Measurements from ENCODE around the gene GSTM5. TPM values are rescaled to one million over a fixed set of nuclear protein-coding genes. Genes with fewer than 3 reads are reported as not detected.
A peak's percentile ranks its signal among the peaks of the same experiment; 100 is the strongest.
"Not testable (repeated sequence)": the region's sequence is repeated elsewhere in the genome, so short reads cannot be mapped to it uniquely, and the experiment has no call there.

Gene GSTM5
- total and polyA plus RNA-seq, 12 donors, result 0.48 to 10.5 (median 3.3) TPM

GRCh38 chr1:109677459-109677858, 34.6 kb upstream of the GSTM5 start:
- Histone ChIP-seq H3K9me3 (replicated peaks in 1 of 3) (no peaks in the 10 kb centered on the region), H3K4me3 (no peak overlapping the region), H3K27ac (no peak overlapping the region), H3K36me3 (replicated peaks in 1 of 2) (peaks cover 0 to 7% of the 10 kb centered on the region in 2 donors), H3K4me1 (replicated peaks in 1 of 2) (no peaks in the 10 kb centered on the region), H3K27me3 (no peaks in the 10 kb centered on the region)
- TF ChIP-seq, protein P1, sequence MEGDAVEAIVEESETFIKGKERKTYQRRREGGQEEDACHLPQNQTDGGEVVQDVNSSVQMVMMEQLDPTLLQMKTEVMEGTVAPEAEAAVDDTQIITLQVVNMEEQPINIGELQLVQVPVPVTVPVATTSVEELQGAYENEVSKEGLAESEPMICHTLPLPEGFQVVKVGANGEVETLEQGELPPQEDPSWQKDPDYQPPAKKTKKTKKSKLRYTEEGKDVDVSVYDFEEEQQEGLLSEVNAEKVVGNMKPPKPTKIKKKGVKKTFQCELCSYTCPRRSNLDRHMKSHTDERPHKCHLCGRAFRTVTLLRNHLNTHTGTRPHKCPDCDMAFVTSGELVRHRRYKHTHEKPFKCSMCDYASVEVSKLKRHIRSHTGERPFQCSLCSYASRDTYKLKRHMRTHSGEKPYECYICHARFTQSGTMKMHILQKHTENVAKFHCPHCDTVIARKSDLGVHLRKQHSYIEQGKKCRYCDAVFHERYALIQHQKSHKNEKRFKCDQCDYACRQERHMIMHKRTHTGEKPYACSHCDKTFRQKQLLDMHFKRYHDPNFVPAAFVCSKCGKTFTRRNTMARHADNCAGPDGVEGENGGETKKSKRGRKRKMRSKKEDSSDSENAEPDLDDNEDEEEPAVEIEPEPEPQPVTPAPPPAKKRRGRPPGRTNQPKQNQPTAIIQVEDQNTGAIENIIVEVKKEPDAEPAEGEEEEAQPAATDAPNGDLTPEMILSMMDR (IDR thresholded peaks at IDR 0.05), result no peak
- no peak for TF ChIP-seq POLR2A (IDR thresholded peaks at IDR 0.05)
- intact Hi-C loops (cut with DNase I), result no loop called here
- no peak for DNase-seq
- WGBS, 4 donors, result 73 to 83% (median 81%) methylated on average over 3 of the region's 3 CpGs

GRCh38 chr1:109678637-109679036, 33.4 kb upstream of the GSTM5 start:
- H3K27ac ChIP-seq; DNase-seq; H3K27me3 ChIP-seq; H3K36me3 ChIP-seq (replicated peaks in 1 of 2); H3K4me1 ChIP-seq (replicated peaks in 1 of 2); H3K4me3 ChIP-seq; H3K9me3 ChIP-seq (replicated peaks in 1 of 3); intact Hi-C loops (cut with DNase I): not testable (repeated sequence)
- 75 to 89% (median 81%) methylated on average over 2 of the region's 2 CpGs for WGBS, 4 donors

- H3K4me3 ChIP-seq; H3K36me3 ChIP-seq (replicated peaks in 1 of 2); intact Hi-C loops (cut with DNase I); H3K27ac ChIP-seq; H3K27me3 ChIP-seq; DNase-seq; H3K9me3 ChIP-seq (replicated peaks in 1 of 3): not testable (repeated sequence)
- H3K4me1 ChIP-seq (replicated peaks in 1 of 2), result peaks cover 0 to 17% of the 10 kb centered on the region in 2 donors
- 88 to 90% (median 89%) methylated on average over 6 of the region's 6 CpGs; no CpG with 5 or more reads in 1 of the 4 donors for WGBS, 4 donors
Measured at GRCh38 chr1:109684777-109685176, 27.3 kb upstream of the GSTM5 start.

DNA sequence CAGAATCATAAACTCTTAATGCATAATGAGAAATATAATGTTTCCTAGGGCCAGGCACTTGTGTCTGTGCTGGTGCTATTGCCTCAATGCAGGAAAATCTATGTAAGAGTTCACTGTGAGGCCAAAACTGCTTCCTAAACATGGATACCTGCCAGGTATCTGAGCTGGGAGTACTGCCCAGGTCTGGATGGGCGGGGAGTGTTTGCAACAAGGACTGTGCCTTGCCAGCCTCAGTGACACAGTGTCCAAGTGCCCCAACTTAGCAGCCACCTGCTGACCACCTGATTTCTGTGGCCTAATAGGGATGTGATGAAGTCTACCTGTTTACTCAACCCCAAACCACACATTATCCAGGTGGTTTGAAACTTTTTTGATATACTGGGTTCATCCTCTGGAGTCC, 26.7 kb upstream of the GSTM5 start:
- H3K4me1 ChIP-seq (replicated peaks in 1 of 2), result peaks cover 0 to 23% of the 10 kb centered on the region in 2 donors
- H3K4me3 ChIP-seq; H3K27ac ChIP-seq; H3K9me3 ChIP-seq (replicated peaks in 1 of 3); intact Hi-C loops (cut with DNase I); DNase-seq; H3K27me3 ChIP-seq; H3K36me3 ChIP-seq (replicated peaks in 1 of 2): not testable (repeated sequence)
- WGBS, 4 donors, result 100% methylated on average over 1 of the region's 1 CpG; no CpG with 5 or more reads in 3 of the 4 donors

- H3K27me3 ChIP-seq; DNase-seq; intact Hi-C loops (cut with DNase I); H3K36me3 ChIP-seq (replicated peaks in 1 of 2); H3K4me3 ChIP-seq; H3K9me3 ChIP-seq (replicated peaks in 1 of 3); H3K27ac ChIP-seq: not testable (repeated sequence)
- H3K4me1 ChIP-seq (replicated peaks in 1 of 2), result peaks cover 0 to 28% of the 10 kb centered on the region in 2 donors
- WGBS, 4 donors, result 90% methylated on average over 4 of the region's 4 CpGs; no CpG with 5 or more reads in 2 of the 4 donors
Measured at GRCh38 chr1:109685890-109686289, 26.2 kb upstream of the GSTM5 start.

GRCh38 chr1:109687109-109687508, 24.9 kb upstream of the GSTM5 start:
- H3K27me3 ChIP-seq; H3K36me3 ChIP-seq (replicated peaks in 1 of 2); H3K9me3 ChIP-seq (replicated peaks in 1 of 3); intact Hi-C loops (cut with DNase I): not testable (repeated sequence)
- Histone ChIP-seq H3K4me3 (peak overlapping the region in 1 of 4 donors; percentile 61), H3K27ac (peak overlapping the region in 2 of 5 donors; percentile 86 to 90), H3K4me1 (replicated peaks in 1 of 2) (peaks cover 0 to 40% of the 10 kb centered on the region in 2 donors)
- DNase-seq, result peak in 1 of 7 donors; percentile 25
- WGBS, 4 donors, result 25 to 34% methylated on average over 10 to 11 of the region's 11 CpGs; no CpG with 5 or more reads in 2 of the 4 donors

All from adrenal gland (tissue), 12 donors.